ENCODE results near the gene LRRC2. TPM values are rescaled to one million over a fixed set of nuclear protein-coding genes. Genes with fewer than 3 reads are reported as not detected.

The LRRC2 gene
- polyA plus RNA-seq, 3 donors, result not detected

DNA sequence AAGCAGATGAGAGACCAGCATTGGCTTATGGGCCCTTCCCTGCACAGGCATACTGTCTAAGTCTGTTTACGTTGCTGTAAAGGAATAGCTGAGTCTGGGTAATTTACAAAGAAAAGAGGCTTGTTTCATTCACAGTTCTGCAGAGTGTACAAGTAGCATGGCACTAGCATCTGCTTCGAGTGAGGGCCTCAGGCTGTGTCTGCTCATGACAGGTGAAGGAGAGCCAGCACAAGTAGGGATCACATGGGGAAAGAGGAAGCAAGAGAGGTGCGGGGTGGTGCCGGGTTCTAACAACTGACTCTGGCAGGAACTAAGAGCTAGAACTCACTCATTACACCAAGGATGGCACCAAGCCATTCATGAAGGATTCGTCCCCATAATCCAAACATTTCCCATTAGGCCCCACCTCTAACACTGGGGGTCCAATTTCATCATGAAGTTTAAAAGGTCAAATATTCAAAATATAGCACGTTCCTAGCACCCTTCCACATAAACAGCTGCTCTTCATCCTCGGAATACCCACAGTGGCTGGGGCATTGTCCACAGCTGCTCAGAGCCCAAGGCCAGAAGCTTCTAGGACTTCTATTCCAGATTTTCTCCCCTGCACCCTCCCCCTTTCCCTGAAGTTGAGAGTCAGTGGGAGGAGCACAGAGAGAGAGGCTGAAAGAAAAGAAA is 62.8 kb downstream of the LRRC2 start:
- Histone ChIP-seq H3K36me3 (replicated peaks in 1 of 2; ENCODE audit: control insufficient read depth in 1 of 2, insufficient read depth in 2 of 2, low read length in 2 of 2) (no peaks in the 10 kb centered on the region), H3K4me2 (replicated peaks; ENCODE audit: extremely low read depth, low read length, poor library complexity, severe bottlenecking) (no peak overlapping the region), H3K27me3 (ENCODE audit: control insufficient read depth in 2 of 2, insufficient read depth in 2 of 2, low read length in 2 of 2) (no peaks in the 10 kb centered on the region), H3K4me1 (ENCODE audit: control insufficient read depth in 1 of 2, insufficient read depth in 2 of 2, low read length in 2 of 2) (no peaks in the 10 kb centered on the region), H4K20me1 (ENCODE audit: insufficient read depth, low read length) (no peaks in the 10 kb centered on the region), H3K27ac (ENCODE audit: low read depth in 1 of 2, low read length in 2 of 2) (no peak overlapping the region), H3K79me2 (ENCODE audit: insufficient read depth, low read length) (no peaks in the 10 kb centered on the region), H3K4me3 (replicated peaks in 1 of 3; ENCODE audit: low read depth in 2 of 3, low read length in 3 of 3) (no peak overlapping the region), H2AFZ (ENCODE audit: insufficient read depth, low read depth, low read length, poor library complexity, severe bottlenecking) (no peak overlapping the region), H3K9me3 (replicated peaks in 1 of 2; ENCODE audit: control insufficient read depth in 1 of 2, insufficient read depth in 1 of 2, low read length in 2 of 2) (no peaks in the 10 kb centered on the region), H3K9ac (ENCODE audit: insufficient read depth, low read length, poor library complexity, severe bottlenecking) (no peak overlapping the region)
- no peak overlapping the region for H3K4me3 Mint-ChIP-seq
- no peak for DNase-seq
- H3K27ac Mint-ChIP-seq, result no peak overlapping the region
- TF ChIP-seq CTCF (IDR thresholded peaks at IDR 0.05), result no peak
- intact Hi-C loops (cut with micrococcal nuclease), result no loop called here
- peaks cover 0 to 1% (median 0%) of the 10 kb centered on the region in 7 donors for H3K9me3 Mint-ChIP-seq
- H3K36me3 Mint-ChIP-seq, result no peaks in the 10 kb centered on the region
- H3K4me1 Mint-ChIP-seq, result peaks cover 14% of the 10 kb centered on the region
- H3K27me3 Mint-ChIP-seq (ENCODE audit: low read depth in 3 of 3), result peaks cover 2 to 10% (median 7%) of the 10 kb centered on the region in 3 donors
- 58% methylated on average over 4 of the region's 7 CpGs for WGBS (ENCODE audit: insufficient coverage)

GRCh38 chr3:46501702-46502101 is 64.4 kb downstream of the LRRC2 start:
- Mint-ChIP-seq H3K27ac (no peak overlapping the region), H3K4me3 (no peak overlapping the region), H3K27me3 (ENCODE audit: low read depth in 3 of 3) (peaks cover 2 to 10% (median 7%) of the 10 kb centered on the region in 3 donors), H3K4me1 (peaks cover 16% of the 10 kb centered on the region), H3K9me3 (peaks cover 0 to 1% (median 0%) of the 10 kb centered on the region in 7 donors), H3K36me3 (no peaks in the 10 kb centered on the region)
- no peak for TF ChIP-seq CTCF (IDR thresholded peaks at IDR 0.05)
- Histone ChIP-seq H3K27ac (ENCODE audit: low read depth in 1 of 2, low read length in 2 of 2) (no peak overlapping the region), H3K4me3 (replicated peaks in 1 of 3; ENCODE audit: low read depth in 2 of 3, low read length in 3 of 3) (no peak overlapping the region), H3K4me1 (ENCODE audit: control insufficient read depth in 1 of 2, insufficient read depth in 2 of 2, low read length in 2 of 2) (no peaks in the 10 kb centered on the region), H3K36me3 (replicated peaks in 1 of 2; ENCODE audit: control insufficient read depth in 1 of 2, insufficient read depth in 2 of 2, low read length in 2 of 2) (no peaks in the 10 kb centered on the region), H3K9me3 (replicated peaks in 1 of 2; ENCODE audit: control insufficient read depth in 1 of 2, insufficient read depth in 1 of 2, low read length in 2 of 2) (no peaks in the 10 kb centered on the region), H3K27me3 (ENCODE audit: control insufficient read depth in 2 of 2, insufficient read depth in 2 of 2, low read length in 2 of 2) (no peaks in the 10 kb centered on the region), H3K4me2 (replicated peaks; ENCODE audit: extremely low read depth, low read length, poor library complexity, severe bottlenecking) (no peak overlapping the region), H4K20me1 (ENCODE audit: insufficient read depth, low read length) (no peaks in the 10 kb centered on the region), H3K9ac (ENCODE audit: insufficient read depth, low read length, poor library complexity, severe bottlenecking) (no peak overlapping the region), H2AFZ (ENCODE audit: insufficient read depth, low read depth, low read length, poor library complexity, severe bottlenecking) (no peak overlapping the region), H3K79me2 (ENCODE audit: insufficient read depth, low read length) (no peaks in the 10 kb centered on the region)
- DNase-seq, result no peak
- intact Hi-C loops (cut with micrococcal nuclease), result no loop called here
- WGBS (ENCODE audit: insufficient coverage), result 87% methylated on average over 4 of the region's 4 CpGs

All from CD14-positive monocyte (primary cell).